Ishikawa (cell line): Measurements from ENCODE around the gene EIF4ENIF1.

Source experiments
- CEBPB ChIP-seq: IDR thresholded peaks from 2 replicates; pipeline ENCODE4 v1.6.1; 2012
- CREB1 ChIP-seq: IDR thresholded peaks from 2 replicates; pipeline ENCODE4 v1.6.1; 2012; ENCODE audit warnings: low read depth
- EGR1 ChIP-seq: IDR thresholded peaks from 2 replicates; pipeline ENCODE4 v1.6.1; 2012
- EP300 ChIP-seq: IDR thresholded peaks from 2 replicates; pipeline ENCODE4 v1.6.1; 2012; ENCODE audit warnings: borderline replicate concordance
- FOXM1 ChIP-seq: IDR thresholded peaks from 2 replicates; pipeline ENCODE4 v1.6.1; 2012; ENCODE audit warnings: low read depth, borderline replicate concordance
- MAX ChIP-seq: IDR thresholded peaks from 2 replicates; pipeline ENCODE4 v1.6.1; 2012
- NFIC ChIP-seq: IDR thresholded peaks from 2 replicates; pipeline ENCODE4 v1.6.1; 2012
- RAD21 ChIP-seq: IDR thresholded peaks from 2 replicates; pipeline ENCODE4 v1.6.1; 2012; ENCODE audit warnings: low read depth
- REST ChIP-seq: IDR thresholded peaks from 2 replicates; pipeline ENCODE4 v1.6.1; 2012; ENCODE audit warnings: low read depth, mild to moderate bottlenecking
- TAF1 ChIP-seq: IDR thresholded peaks from 2 replicates; pipeline ENCODE4 v1.6.1; 2012; ENCODE audit warnings: low read depth, mild to moderate bottlenecking
- TCF12 ChIP-seq: IDR thresholded peaks from 2 replicates; pipeline ENCODE4 v1.6.1; 2012; ENCODE audit warnings: low read depth
- TEAD4 ChIP-seq: IDR thresholded peaks from 2 replicates; pipeline ENCODE4 v1.6.1; 2012
- USF1 ChIP-seq: IDR thresholded peaks from 2 replicates; pipeline ENCODE4 v1.6.1; 2012
- YY1 ChIP-seq: IDR thresholded peaks from 2 replicates; pipeline ENCODE4 v1.6.1; 2012; ENCODE audit warnings: low read depth
- ZBTB7A ChIP-seq: IDR thresholded peaks from 2 replicates; pipeline ENCODE4 v1.6.1; 2012; ENCODE audit warnings: low read depth

EIF4ENIF1 gene

GRCh38 chr22:31488346-31488883 lies 1.2 kb downstream of the EIF4ENIF1 start:
- TF ChIP-seq FOXM1 (no peak), MAX (no peak), EP300 (no peak)

GRCh38 chr22:31486951-31487350 lies 2.7 kb downstream of the EIF4ENIF1 start:
- no peak for TF ChIP-seq EGR1
- no peak for TF ChIP-seq CREB1
- TF ChIP-seq REST = no peak
- no peak for TF ChIP-seq FOXM1
- no peak for TF ChIP-seq CEBPB

GRCh38 chr22:31481129-31481528 lies 8.5 kb downstream of the EIF4ENIF1 start:
- TF ChIP-seq ZBTB7A (no peak), CEBPB (no peak), CREB1 (no peak)

GRCh38 chr22:31477329-31477728 lies 12.3 kb downstream of the EIF4ENIF1 start:
- TF ChIP-seq FOXM1 (no peak), ZBTB7A (no peak), YY1 (no peak), EGR1 (no peak), NFIC (no peak)

GRCh38 chr22:31475800-31476199 lies 13.8 kb downstream of the EIF4ENIF1 start:
- TF ChIP-seq CEBPB (no peak), CREB1 (no peak), RAD21 (no peak), USF1 (no peak), REST (no peak), MAX (no peak), EP300 (no peak), NFIC (no peak), FOXM1 (no peak), ZBTB7A (no peak), TAF1 (no peak), TEAD4 (no peak), YY1 (no peak), TCF12 (no peak), EGR1 (no peak)

GRCh38 chr22:31474743-31475142 lies 14.9 kb downstream of the EIF4ENIF1 start:
- no peak for TF ChIP-seq NFIC
- no peak for TF ChIP-seq RAD21
- no peak for TF ChIP-seq CEBPB
- no peak for TF ChIP-seq REST
